Loucy (cell line): ENCODE data around the gene NHLH2.

Source experiments
- H2AFZ ChIP-seq: fragments of 200-600 bp; sonication (generic); 2 replicates; pipeline ENCODE4 v1.6.0; 2016; ENCODE audit warnings: antibody characterized with exemption, mild to moderate bottlenecking, low read length, moderate library complexity
- H3F3A ChIP-seq: fragments of 200-600 bp; 2 replicates; pipeline ENCODE4 v1.6.0; 2016; ENCODE audit warnings: antibody characterized with exemption, low read depth, mild to moderate bottlenecking
- H3K27me3 ChIP-seq: fragments of 200-600 bp; sonication (generic); 2 replicates; pipeline ENCODE4 v1.6.1; 2014; ENCODE audit warnings: low read length, mild to moderate bottlenecking; ENCODE audit not compliant: insufficient read depth, poor library complexity, severe bottlenecking
- H3K36me3 ChIP-seq: fragments of 200-600 bp; sonication (generic); 2 replicates; pipeline ENCODE4 v1.6.1; 2016; ENCODE audit warnings: low read length; ENCODE audit not compliant: insufficient read depth
- H3K4me1 ChIP-seq: fragments of 200-600 bp; sonication (generic); 2 replicates; pipeline ENCODE4 v1.5.1; 2014; ENCODE audit warnings: low read length, mild to moderate bottlenecking; ENCODE audit not compliant: insufficient read depth, poor library complexity, severe bottlenecking
- H3K4me2 ChIP-seq: fragments of 200-600 bp; sonication (generic); 2 replicates; pipeline ENCODE4 v1.6.0; 2014; ENCODE audit warnings: antibody characterized with exemption, low read length, low read depth, mild to moderate bottlenecking; ENCODE audit not compliant: poor library complexity, severe bottlenecking
- H3K4me3 ChIP-seq: fragments of 200-600 bp; sonication (generic); 2 replicates; pipeline ENCODE4 v1.5.1; 2014; ENCODE audit warnings: low read length, mild to moderate bottlenecking, mixed read lengths; ENCODE audit not compliant: poor library complexity, severe bottlenecking
- H3K79me2 ChIP-seq: fragments of 200-600 bp; sonication (generic); 2 replicates; pipeline ENCODE4 v1.6.1; 2014; ENCODE audit warnings: low read length; ENCODE audit not compliant: insufficient read depth
- H3K9ac ChIP-seq: fragments of 200-600 bp; sonication (generic); 2 replicates; pipeline ENCODE4 v1.6.0; 2014; ENCODE audit warnings: mild to moderate bottlenecking, low read depth, low read length, moderate library complexity; ENCODE audit not compliant: poor library complexity, severe bottlenecking
- H3K9me2 ChIP-seq: fragments of 200-600 bp; sonication (generic); replicated peaks from 2 replicates; pipeline ENCODE4 v1.6.1; 2016; ENCODE audit warnings: low read depth, low read length, mixed read lengths
- H3K9me3 ChIP-seq: fragments of 200-600 bp; sonication (generic); 2 replicates; pipeline ENCODE4 v1.6.1; 2014; ENCODE audit warnings: mild to moderate bottlenecking, antibody characterized with exemption, low read length, low read depth; ENCODE audit not compliant: insufficient read depth
- H4K20me1 ChIP-seq: fragments of 200-600 bp; sonication (generic); 2 replicates; pipeline ENCODE4 v1.6.0; 2014; ENCODE audit warnings: antibody characterized with exemption, low read length, mild to moderate bottlenecking; ENCODE audit not compliant: insufficient read depth, poor library complexity, severe bottlenecking
- CTCF ChIP-seq: fragments of 200-600 bp; sonication (generic); conservative IDR thresholded peaks from 2 replicates; pipeline ENCODE4 v1.5.1; 2014; ENCODE audit warnings: mild to moderate bottlenecking, antibody characterized with exemption, low read length
- EZH2phosphoT487 ChIP-seq: fragments of 200-600 bp; IDR thresholded peaks from 2 replicates; pipeline ENCODE4 v1.6.1; 2018; ENCODE audit warnings: antibody characterized with exemption, mild to moderate bottlenecking, moderate library complexity, borderline replicate concordance

Gene NHLH2

GRCh38 chr1:115807723-115808122 lies 33.2 kb downstream of the NHLH2 start:
- Histone ChIP-seq H3K4me2 (no peak overlapping the region), H2AFZ (peak overlapping the region; percentile 65), H3K27me3 (no peaks in the 10 kb centered on the region), H3K9ac (no peak overlapping the region), H3K36me3 (no peaks in the 10 kb centered on the region), H3F3A (no peaks in the 10 kb centered on the region), H3K9me2 (no peaks in the 10 kb centered on the region), H3K4me1 (peaks cover 10% of the 10 kb centered on the region), H4K20me1 (no peaks in the 10 kb centered on the region), H3K9me3 (no peaks in the 10 kb centered on the region), H3K79me2 (no peaks in the 10 kb centered on the region), H3K4me3 (no peak overlapping the region)
- TF ChIP-seq EZH2phosphoT487 (no peak), CTCF (peak; percentile 94)

GRCh38 chr1:115805597-115805996 lies 35.3 kb downstream of the NHLH2 start:
- Histone ChIP-seq H3K4me3 (no peak overlapping the region), H3F3A (no peaks in the 10 kb centered on the region), H3K27me3 (no peaks in the 10 kb centered on the region), H4K20me1 (no peaks in the 10 kb centered on the region), H3K79me2 (no peaks in the 10 kb centered on the region), H3K9me2 (no peaks in the 10 kb centered on the region), H3K9ac (no peak overlapping the region), H3K4me2 (no peak overlapping the region), H2AFZ (no peak overlapping the region), H3K36me3 (no peaks in the 10 kb centered on the region), H3K9me3 (no peaks in the 10 kb centered on the region), H3K4me1 (peaks cover 10% of the 10 kb centered on the region)
- TF ChIP-seq CTCF (no peak), EZH2phosphoT487 (no peak)

GRCh38 chr1:115802416-115802815 lies 38.5 kb downstream of the NHLH2 start:
- no peaks in the 10 kb centered on the region for H3K9me2 ChIP-seq
- no peaks in the 10 kb centered on the region for H3K36me3 ChIP-seq
- no peak overlapping the region for H3K9ac ChIP-seq
- H4K20me1 ChIP-seq, result no peaks in the 10 kb centered on the region
- no peaks in the 10 kb centered on the region for H3F3A ChIP-seq
- H2AFZ ChIP-seq, result no peak overlapping the region
- no peak for TF ChIP-seq CTCF
- TF ChIP-seq EZH2phosphoT487, result no peak
- H3K9me3 ChIP-seq, result no peaks in the 10 kb centered on the region
- H3K4me2 ChIP-seq, result no peak overlapping the region
- no peaks in the 10 kb centered on the region for H3K79me2 ChIP-seq
- no peaks in the 10 kb centered on the region for H3K4me1 ChIP-seq
- H3K27me3 ChIP-seq, result no peaks in the 10 kb centered on the region
- no peak overlapping the region for H3K4me3 ChIP-seq
